ENCODE results near the gene SERPIND1. TPM values are rescaled to one million over a fixed set of nuclear protein-coding genes. Genes with fewer than 3 reads are reported as not detected.

The SERPIND1 gene
- total RNA-seq, 1 experiment from 2014 or later = 0.19 TPM

GRCh38 chr22:20741008-20741633 lies 32.8 kb upstream of the SERPIND1 start:
- no peak overlapping the region for H3K27ac ChIP-seq (ENCODE audit: low read depth, low read length, poor library complexity, severe bottlenecking)
- BruUV-seq (replicated peaks) = no TSS peak
- ChIA-PET CTCF (no interaction called here), POLR2A (ENCODE audit: low non-redundant PET) (no interaction called here)
- peaks cover 7% of the 10 kb centered on the region for H3K9me3 ChIP-seq (ENCODE audit: low read depth, low read length, poor library complexity, severe bottlenecking)
- TF ChIP-seq CTCF (conservative IDR thresholded peaks at IDR 0.05; ENCODE audit: low read depth, low read length) = no peak
- TF ChIP-seq EZH2 (IDR thresholded peaks at IDR 0.05; ENCODE audit: borderline replicate concordance, low read depth, low read length, poor library complexity, severe bottlenecking) = no peak
- DNase-seq (ENCODE audit: low spot score) = no peak
- no peaks in the 10 kb centered on the region for H3K4me1 ChIP-seq (ENCODE audit: insufficient read depth, low read length, poor library complexity, severe bottlenecking)
- intact Hi-C loops (cut with micrococcal nuclease; ENCODE audit: unreplicated experiment) = no loop called here
- peaks cover 11% of the 10 kb centered on the region for H3K36me3 ChIP-seq (ENCODE audit: insufficient read depth, low read length, poor library complexity, severe bottlenecking)
- no peaks in the 10 kb centered on the region for H3K27me3 ChIP-seq (replicated peaks; ENCODE audit: insufficient read depth, low read depth, low read length, poor library complexity)
- no peak overlapping the region for H3K4me3 ChIP-seq (ENCODE audit: low read depth, low read length, poor library complexity, severe bottlenecking)

- no peak overlapping the region for H3K4me3 ChIP-seq (ENCODE audit: low read depth, low read length, poor library complexity, severe bottlenecking)
- POLR2A ChIA-PET (ENCODE audit: low non-redundant PET) = no interaction called here
- no peaks in the 10 kb centered on the region for H3K27me3 ChIP-seq (replicated peaks; ENCODE audit: insufficient read depth, low read depth, low read length, poor library complexity)
- CTCF ChIA-PET = interaction anchor here (0.6 kb wide), 1 partner anchor 313 kb away, joined by 7 read pairs; no protein-coding TSS in a partner anchor
- peaks cover 11% of the 10 kb centered on the region for H3K36me3 ChIP-seq (ENCODE audit: insufficient read depth, low read length, poor library complexity, severe bottlenecking)
- H3K4me1 ChIP-seq (ENCODE audit: insufficient read depth, low read length, poor library complexity, severe bottlenecking) = no peaks in the 10 kb centered on the region
- peak; percentile 59 for DNase-seq (ENCODE audit: low spot score)
- TF ChIP-seq CTCF (conservative IDR thresholded peaks at IDR 0.05; ENCODE audit: low read depth, low read length) (peak; percentile 85), EZH2 (IDR thresholded peaks at IDR 0.05; ENCODE audit: borderline replicate concordance, low read depth, low read length, poor library complexity, severe bottlenecking) (no peak)
- peaks cover 7% of the 10 kb centered on the region for H3K9me3 ChIP-seq (ENCODE audit: low read depth, low read length, poor library complexity, severe bottlenecking)
- H3K27ac ChIP-seq (ENCODE audit: low read depth, low read length, poor library complexity, severe bottlenecking) = no peak overlapping the region
- BruUV-seq (replicated peaks) = no TSS peak
- intact Hi-C loops (cut with micrococcal nuclease; ENCODE audit: unreplicated experiment) = no loop called here
These were observed 32.0 kb upstream of the SERPIND1 start for GRCh38 chr22:20741634-20742581.

GRCh38 chr22:20742764-20743163 lies 31.1 kb upstream of the SERPIND1 start:
- TF ChIP-seq EZH2 (IDR thresholded peaks at IDR 0.05; ENCODE audit: borderline replicate concordance, low read depth, low read length, poor library complexity, severe bottlenecking) = no peak
- intact Hi-C loops (cut with micrococcal nuclease; ENCODE audit: unreplicated experiment) = no loop called here
- POLR2A ChIA-PET (ENCODE audit: low non-redundant PET) = no interaction called here

More at GRCh38 chr22:20742764-20743163, 31.1 kb upstream of the SERPIND1 start:
- Histone ChIP-seq H3K36me3 (ENCODE audit: insufficient read depth, low read length, poor library complexity, severe bottlenecking) (peaks cover 11% of the 10 kb centered on the region), H3K27me3 (replicated peaks; ENCODE audit: insufficient read depth, low read depth, low read length, poor library complexity) (no peaks in the 10 kb centered on the region), H3K27ac (ENCODE audit: low read depth, low read length, poor library complexity, severe bottlenecking) (no peak overlapping the region), H3K4me1 (ENCODE audit: insufficient read depth, low read length, poor library complexity, severe bottlenecking) (no peaks in the 10 kb centered on the region), H3K4me3 (ENCODE audit: low read depth, low read length, poor library complexity, severe bottlenecking) (no peak overlapping the region), H3K9me3 (ENCODE audit: low read depth, low read length, poor library complexity, severe bottlenecking) (peaks cover 7% of the 10 kb centered on the region)
- no TSS peak for BruUV-seq (replicated peaks)
- CTCF ChIA-PET = no interaction called here
- no peak for DNase-seq (ENCODE audit: low spot score)
